ENCODE data around the gene SMTN. TPM values are rescaled to one million over a fixed set of nuclear protein-coding genes. Genes with fewer than 3 reads are reported as not detected.

Gene SMTN
- total RNA-seq, 4 donors from 2014 or later = 29.2 to 116 (median 32.2) TPM

DNA sequence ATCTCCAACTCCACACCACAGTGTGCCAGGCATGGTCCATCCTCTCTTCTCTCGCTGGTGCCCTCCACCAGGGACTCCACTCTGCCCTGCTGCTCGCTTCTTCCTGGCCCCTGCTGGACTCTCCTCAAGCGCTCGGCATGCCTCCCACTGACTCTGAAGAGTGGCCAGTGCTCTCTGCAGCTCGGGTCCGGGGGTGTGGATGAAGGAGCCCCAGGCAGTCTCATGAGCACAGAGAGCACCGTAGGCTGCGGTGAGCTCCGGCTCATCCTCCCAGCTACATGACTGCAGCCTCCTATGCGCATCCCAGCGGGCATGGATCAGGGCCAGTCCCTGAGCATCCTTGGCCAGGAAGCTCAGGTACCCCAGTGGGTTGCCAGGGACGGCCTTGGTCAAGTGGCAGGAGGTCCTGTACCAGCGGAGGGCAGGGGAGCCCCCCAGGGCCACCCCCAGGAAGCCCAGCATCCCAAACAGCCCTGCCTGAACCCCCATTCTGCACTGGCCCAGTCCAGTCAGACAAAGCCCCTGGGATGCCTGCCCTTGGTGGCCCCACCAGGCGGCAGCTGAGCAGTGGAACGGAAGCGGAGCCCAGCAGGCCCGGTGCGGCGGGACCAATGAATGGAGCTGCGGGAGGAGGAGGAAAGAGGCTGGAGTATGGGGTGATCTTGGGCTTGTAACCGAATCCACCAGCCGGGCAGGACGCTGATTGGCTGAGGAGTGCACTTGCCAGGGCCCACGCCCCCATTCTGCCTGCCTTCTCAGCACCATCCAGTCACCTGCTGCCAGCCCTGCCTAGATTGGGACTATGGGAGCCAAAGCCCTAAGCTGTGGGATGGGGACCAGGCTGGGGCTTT, 59.0 kb downstream of the SMTN start, which contains the start of gene PLA2G3:
Gene PLA2G3, minus strand, starts transcription at position 643 of the 851 bp plus-strand sequence. Its CDS starts 154 bp downstream, at position 489.
- ATAC-seq (ENCODE audit: low FRiP score) = peak; percentile 12
- no peak for DNase-seq (ENCODE audit: low spot score)
- TF ChIP-seq, protein P1, sequence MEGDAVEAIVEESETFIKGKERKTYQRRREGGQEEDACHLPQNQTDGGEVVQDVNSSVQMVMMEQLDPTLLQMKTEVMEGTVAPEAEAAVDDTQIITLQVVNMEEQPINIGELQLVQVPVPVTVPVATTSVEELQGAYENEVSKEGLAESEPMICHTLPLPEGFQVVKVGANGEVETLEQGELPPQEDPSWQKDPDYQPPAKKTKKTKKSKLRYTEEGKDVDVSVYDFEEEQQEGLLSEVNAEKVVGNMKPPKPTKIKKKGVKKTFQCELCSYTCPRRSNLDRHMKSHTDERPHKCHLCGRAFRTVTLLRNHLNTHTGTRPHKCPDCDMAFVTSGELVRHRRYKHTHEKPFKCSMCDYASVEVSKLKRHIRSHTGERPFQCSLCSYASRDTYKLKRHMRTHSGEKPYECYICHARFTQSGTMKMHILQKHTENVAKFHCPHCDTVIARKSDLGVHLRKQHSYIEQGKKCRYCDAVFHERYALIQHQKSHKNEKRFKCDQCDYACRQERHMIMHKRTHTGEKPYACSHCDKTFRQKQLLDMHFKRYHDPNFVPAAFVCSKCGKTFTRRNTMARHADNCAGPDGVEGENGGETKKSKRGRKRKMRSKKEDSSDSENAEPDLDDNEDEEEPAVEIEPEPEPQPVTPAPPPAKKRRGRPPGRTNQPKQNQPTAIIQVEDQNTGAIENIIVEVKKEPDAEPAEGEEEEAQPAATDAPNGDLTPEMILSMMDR (IDR thresholded peaks at IDR 0.05) = no peak

DNA sequence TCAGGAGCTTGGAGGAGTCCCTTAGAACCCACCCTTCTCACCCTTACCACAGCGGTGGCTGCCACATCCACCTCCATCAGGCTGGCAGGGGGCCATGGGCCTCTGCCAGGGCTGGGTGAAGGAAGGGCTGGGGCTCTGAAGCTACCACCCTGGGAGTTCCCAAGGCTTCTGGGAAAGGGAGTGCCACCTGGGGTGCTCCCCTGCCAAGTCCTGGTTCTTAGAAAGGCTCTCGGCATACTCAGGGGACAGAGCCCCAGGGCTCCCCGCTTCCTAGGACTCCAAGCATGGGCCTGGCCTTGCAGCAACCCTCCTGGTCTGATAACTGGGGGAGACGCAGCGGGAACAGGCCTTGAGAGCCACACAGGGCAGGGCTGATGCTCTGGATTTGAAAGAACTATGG, 59.6 kb downstream of the SMTN start:
- DNase-seq (ENCODE audit: low spot score) (no peak), ATAC-seq (ENCODE audit: low FRiP score) (no peak)
- TF ChIP-seq, protein P1 (IDR thresholded peaks at IDR 0.05) = no peak

DNA sequence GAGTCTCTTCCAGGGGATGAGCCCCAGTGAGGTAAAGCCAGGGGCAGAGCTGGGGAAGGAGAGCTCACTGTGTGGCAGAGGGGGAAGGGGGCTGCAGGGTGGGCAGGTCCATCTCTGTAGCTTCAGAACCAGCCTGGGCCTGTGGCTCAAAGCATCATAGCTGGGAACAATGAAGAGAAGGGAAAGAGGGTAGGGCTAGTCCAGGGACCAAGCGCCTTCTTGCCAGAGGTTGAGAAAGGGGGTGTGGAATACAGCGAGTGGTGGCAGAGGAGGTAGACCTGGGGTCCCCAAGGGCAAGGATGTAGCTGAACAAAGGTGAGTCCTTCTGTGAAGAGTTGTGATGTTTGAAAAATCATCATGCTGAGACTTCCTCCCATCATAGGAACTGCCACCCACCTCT, 60.4 kb downstream of the SMTN start:
- TF ChIP-seq, protein P1 (IDR thresholded peaks at IDR 0.05) = no peak
- no peak for ATAC-seq (ENCODE audit: low FRiP score)
- DNase-seq (ENCODE audit: low spot score) = no peak

DNA sequence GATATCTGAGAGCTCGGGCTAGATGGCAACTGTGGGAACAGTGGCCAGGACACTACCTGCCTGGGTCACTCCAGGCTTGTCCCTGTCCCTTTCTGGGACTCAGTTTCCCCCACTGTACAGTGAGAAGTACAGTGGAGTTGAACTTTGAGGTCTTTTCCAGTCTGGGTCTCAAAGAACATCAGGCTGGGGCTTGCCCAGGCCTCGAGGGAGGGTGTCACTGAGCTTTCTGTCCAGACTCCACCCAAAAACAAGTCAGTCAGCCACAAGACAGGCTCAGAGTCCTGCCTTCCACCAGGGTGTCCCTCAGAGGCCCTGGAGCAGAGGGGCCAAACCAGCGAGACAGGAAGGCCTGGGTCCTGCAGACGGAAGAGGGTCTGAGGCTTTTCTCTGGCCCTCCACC, 61.2 kb downstream of the SMTN start:
- TF ChIP-seq, protein P1 (IDR thresholded peaks at IDR 0.05) = no peak
- no peak for DNase-seq (ENCODE audit: low spot score)
- no peak for ATAC-seq (ENCODE audit: low FRiP score)

DNA sequence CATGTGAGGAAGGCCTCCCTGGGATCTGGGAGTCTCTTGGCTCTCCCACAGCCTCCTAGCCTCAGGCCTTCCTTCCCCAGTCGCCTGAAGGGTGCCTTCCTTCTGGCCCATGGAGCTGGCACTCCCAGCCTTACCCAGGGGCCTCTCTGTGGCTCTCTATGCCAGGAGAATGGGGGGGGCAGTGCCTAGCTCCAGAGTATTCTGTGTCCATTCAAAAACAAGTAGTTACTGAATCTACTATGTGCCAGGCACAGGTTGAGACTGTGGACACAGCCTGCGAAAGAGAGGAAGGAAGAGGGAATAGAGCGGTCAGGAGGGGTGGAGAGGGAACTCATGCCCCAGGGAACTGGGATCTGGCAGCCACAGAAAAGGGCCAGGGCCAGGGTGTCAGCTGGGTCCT, 61.9 kb downstream of the SMTN start:
- DNase-seq (ENCODE audit: low spot score) = no peak
- TF ChIP-seq, protein P1 (IDR thresholded peaks at IDR 0.05) = no peak
- no peak for ATAC-seq (ENCODE audit: low FRiP score)

DNA sequence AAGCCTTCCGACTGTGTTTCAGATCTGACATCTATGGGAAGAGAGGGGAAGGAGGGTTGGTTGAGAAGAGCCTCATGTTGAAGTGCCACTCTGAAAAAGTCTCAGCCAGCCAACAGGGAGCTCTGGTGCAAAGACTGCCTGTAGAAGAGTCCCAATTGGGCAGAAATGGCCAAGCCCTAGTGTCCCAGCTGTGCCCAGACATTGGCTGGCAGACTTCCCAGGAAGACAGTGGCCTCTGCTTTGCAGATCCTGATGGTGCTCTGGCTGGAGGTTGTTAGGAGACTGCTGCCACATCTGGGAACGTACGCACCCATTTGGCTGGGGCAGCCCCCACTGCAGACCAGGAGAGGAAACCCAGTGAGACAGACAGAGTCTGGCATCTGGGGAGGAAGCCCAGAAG, 62.4 kb downstream of the SMTN start:
- DNase-seq (ENCODE audit: low spot score) (no peak), ATAC-seq (ENCODE audit: low FRiP score) (no peak)
- TF ChIP-seq, protein P1 (IDR thresholded peaks at IDR 0.05) = no peak

DNA sequence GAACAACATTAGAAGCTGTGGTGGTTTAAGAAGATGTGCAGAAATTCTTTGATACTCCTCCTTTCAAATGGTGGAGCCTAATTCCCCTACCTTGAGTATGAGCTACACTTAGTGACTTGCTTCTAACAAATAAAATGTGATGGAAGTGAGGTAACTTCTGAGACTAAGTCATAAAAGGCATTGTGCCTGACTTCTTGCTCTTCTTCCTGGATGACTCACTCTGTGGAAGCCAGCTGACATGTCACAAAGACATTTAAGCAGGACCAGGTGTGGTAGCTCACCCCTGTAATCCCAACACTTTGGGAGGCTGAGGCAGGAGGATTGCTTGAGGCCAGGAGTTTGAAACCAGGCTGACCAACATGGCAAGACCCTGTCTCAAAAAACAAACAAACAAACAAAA, 63.1 kb downstream of the SMTN start:
- DNase-seq (ENCODE audit: low spot score) = no peak
- no peak for ATAC-seq (ENCODE audit: low FRiP score)
- TF ChIP-seq, protein P1 (IDR thresholded peaks at IDR 0.05) = no peak

All from omental fat pad (tissue), 4 donors.